Suppressor macrophage treated with lipopolysaccharide for 4 hours (primary cell): ENCODE data around the gene STX1A.

Source experiments
- DNase-seq: peaks from one replicate; pipeline ENCODE4 v3.0.0-alpha.2; 2020

STX1A gene

GRCh38 chr7:73718905-73719805 lies at the start of gene STX1A:
STX1A (minus strand) TSS chr7:73719669; CDS start chr7:73719631, 38 bp downstream.
- peak; percentile 83 for DNase-seq

DNA sequence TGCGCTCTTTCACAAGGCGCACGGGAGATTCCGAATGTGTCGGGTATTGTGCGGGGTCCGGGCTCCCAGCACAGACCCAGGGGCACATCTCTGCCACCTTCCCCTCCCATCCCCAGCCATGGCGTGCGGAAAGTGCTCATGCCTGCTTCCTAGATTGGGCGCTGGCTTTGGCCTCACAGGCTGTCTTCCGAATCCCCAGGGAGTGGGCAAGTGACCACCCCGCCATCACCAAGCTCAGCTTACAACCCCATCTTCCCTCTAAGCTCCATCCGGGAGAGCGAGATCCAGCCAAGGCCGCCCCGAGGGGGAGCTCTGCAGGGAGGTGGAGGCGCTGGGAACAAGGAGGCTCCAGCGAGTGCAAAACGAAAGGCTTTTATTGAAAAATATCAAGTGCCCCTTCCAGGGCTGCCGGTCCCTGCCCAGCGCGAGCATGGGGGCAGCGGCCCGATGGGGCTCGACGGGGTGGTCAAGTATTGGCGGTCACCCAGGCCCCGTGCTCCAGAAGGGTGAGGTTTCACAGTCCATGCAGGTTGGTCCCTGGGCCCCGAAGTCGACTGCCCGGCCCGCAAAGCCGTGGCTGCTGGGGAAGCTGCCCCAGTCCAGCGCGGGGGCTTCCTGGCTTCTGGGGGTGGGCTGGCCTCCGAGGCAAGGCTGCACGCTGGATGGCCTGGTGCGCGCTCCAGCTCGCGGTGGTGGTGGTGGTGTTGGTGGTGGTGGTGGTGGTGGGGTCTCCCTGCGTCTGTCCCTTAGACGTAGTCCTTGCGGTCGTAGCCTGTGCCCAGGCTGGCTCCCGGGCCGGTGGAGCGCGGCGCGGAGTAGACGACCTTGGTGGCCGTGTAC lies 49.4 kb upstream of the STX1A start:
- DNase-seq = no peak

GRCh38 chr7:73766556-73767229 lies 47.2 kb upstream of the STX1A start:
- DNase-seq = no peak

GRCh38 chr7:73762659-73762999 lies 43.2 kb upstream of the STX1A start:
- DNase-seq = no peak

DNA sequence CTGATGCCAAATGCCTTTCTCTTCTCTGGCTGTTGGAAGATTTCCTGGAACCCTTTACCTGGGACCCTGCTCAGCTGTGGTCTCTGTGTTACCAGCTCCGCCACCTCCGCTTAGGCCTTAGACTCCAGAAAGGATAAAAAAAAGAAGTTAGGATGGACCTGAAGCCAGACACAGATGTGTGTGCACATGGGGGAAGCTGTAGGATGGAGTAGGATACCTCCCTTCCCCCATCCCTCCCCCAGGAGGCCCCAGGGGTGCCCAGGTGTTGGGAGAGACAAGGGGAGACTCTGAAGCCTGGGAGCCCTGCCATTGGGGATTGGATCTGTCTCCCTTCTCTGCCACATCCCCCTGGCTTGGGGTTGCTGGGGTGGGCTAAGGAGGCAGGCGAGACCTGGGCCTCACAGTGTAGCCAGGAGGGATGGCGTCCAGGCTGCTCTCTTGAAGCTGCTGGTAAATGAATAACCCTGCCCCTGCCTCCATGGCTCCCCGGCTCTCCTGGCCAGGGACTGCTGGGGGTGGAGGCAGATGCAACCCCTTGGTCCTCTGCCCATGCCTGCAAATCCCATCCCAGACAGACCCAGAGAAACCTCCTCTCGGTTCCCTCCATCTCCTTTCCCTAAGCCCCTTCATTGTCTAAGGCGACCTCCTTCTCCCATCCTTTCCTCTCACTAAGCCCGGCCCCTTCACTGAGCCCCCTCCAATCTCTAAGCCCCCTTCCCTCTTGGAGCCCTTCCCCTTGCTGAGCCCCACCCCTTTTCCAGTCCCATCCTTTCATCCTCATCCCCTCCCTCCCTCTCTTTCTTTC lies 42.6 kb upstream of the STX1A start:
- no peak for DNase-seq

DNA sequence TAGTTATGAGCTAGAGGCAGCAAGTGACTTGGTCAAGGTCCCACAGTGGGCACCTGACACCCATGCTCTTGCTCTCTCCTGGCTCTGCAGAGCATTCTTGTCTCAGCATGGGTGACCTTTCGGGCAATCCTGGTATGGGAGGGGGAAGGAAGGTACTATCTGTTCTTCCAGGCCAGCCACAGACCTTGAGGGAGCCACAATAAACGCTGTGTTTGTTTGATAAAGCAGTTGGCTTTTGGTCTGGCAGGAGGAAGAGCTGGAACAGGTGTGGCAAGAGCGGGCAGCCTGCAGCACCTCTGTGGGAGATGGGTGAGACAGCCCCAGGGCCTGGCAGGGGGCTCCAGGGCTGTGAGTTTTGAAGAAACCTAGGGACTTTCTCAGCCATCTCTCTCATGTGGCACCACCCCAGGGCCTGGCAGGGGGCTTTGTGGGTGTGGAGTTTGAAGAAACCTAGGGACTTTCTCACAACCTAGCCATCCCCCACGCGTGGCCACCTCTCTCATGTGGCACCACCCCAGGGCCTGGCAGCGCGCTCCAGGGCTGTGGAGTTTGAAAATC lies 39.2 kb upstream of the STX1A start:
- DNase-seq = no peak

- no peak for DNase-seq
Measured at GRCh38 chr7:73749931-73750776, 30.7 kb upstream of the STX1A start.

DNA sequence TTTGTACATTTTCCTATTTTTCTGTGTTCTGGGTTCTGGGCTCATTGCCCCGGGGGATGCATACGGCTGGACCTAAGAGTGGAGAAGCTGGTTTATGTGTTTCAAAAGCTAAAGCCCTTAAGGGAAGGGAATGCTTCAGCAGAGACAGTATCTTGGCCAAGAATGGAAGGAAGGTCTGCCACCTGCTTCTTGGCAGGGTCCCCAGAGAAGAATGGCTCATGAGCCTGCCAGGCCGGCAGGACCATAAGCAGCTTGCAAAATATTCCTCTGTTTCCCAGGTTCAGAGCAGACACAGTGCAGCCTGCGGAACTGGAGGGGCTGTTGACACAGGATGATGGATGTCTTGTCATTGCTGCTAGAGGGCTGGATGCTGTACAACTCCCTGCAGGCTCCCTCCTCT lies 26.9 kb upstream of the STX1A start:
- no peak for DNase-seq

DNA sequence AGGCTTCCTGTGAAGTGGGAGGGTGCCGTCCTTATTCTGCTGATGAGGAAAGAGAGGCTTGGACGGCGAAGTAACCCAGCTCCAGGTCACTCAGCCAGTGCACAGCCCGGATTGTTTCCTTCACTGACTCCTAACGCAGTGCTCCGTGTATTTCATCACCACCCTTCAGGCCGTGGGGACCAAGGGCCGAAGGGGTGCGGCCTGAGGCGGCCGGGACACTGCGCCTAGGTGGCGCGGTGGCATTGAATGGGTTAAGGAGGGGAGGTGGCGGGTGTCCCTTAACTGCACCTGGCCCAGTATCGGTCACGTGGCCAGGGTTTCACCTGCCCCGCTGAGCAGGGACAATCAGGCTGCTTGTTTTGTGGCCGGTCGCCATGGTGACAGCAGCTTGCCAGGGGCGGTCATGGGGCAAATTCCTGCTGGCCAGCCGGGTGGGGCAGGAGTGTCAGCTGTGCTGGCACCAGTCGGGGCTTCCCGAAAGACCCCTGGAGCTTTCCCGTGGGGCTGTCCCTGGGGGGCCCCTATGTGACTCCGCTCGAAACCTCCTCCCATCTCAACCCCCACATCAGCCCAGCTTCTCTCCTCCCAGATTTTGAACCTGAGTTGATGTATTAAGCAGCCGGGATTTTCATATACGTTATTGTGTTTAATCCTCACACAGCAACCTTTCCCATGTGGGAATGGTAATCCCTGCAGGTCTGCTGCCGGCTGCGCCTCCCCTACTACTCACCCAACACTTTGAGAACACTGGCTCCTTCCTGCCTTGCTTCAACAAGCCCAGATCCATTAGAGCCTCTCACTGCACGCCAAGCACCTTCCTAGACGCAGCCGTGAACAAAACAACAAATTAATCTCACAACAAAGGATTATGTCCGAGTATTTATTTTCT lies 23.5 kb upstream of the STX1A start:
- DNase-seq = no peak

- no peak for DNase-seq
Measured at GRCh38 chr7:73742338-73742752, 22.9 kb upstream of the STX1A start.

GRCh38 chr7:73741600-73741999 lies 22.1 kb upstream of the STX1A start:
- no peak for DNase-seq

DNA sequence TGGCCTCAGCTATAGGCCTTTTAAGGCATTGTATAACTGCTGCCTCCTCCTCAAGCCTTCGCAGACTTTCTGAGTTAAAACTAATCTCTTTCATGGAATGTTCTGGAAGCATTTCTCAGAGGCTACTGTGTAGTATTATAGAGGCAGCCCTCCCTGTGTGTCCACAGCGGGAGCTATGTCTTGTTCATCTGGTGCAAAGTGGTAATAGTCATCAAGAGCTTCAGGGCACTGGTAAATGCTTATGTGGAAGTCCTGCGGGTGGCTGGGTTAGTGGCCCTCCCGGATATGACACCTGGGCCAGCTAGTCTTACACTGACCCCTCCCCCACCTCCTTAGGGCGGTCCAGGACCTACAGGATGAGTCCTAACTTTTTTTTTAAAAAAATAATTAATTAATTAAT lies 21.3 kb upstream of the STX1A start:
- no peak for DNase-seq

DNA sequence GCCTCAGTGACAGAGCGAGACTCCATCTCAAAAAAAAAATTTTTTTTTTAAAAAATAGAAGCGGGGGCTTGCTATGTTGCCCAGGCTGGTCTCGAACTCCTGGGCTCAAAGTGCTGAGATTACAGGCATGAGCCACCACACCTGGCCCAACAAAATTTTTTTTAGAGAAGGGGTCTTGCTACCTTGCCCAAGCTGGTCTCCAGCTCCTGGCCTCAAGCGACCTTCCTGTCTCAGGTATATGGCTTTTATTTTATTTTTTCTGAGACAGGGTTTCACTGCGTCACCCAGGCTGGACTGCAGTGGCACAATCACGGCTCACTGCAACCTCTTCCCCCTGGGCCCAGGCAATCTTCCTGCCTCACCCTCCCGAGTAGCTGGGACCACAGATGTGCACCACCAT lies 20.7 kb upstream of the STX1A start:
- no peak for DNase-seq

GRCh38 chr7:73739387-73739767 lies 19.9 kb upstream of the STX1A start:
- DNase-seq = no peak

- peak; percentile 98 for DNase-seq
Measured at GRCh38 chr7:73738612-73739386, 19.3 kb upstream of the STX1A start, which contains the start of gene ABHD11. ABHD11 (minus strand) TSS chr7:73738802; CDS start chr7:73738770, 32 bp downstream.

GRCh38 chr7:73738220-73738611 lies 18.7 kb upstream of the STX1A start:
- peak; percentile 49 for DNase-seq

- no peak for DNase-seq
Measured at GRCh38 chr7:73737491-73738219, 18.2 kb upstream of the STX1A start.

- DNase-seq = no peak
Measured at GRCh38 chr7:73736885-73737284, 17.4 kb upstream of the STX1A start.

DNA sequence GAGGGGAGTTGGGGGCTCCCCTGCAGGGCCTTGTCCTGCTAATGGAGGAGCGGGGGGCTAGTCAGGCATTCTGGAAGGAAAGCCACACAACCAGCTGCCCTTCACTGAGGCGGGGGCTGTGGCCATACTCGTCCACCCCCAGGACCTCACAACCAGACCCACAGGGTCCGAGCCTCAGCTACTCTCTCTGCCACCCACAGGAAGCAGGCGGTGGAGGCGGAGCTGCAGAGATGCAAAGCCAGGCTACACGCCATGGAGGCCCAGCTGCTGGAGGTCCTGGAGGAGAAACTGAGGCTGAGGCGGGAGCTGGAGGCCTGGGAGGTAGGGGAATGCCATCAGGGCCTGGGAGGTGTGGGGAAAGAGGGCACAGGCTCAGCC lies 16.0 kb upstream of the STX1A start:
- DNase-seq = no peak
